Astrocyte of the hippocampus (primary cell): Measurements from ENCODE around the gene TSPAN6.
A peak's percentile ranks its signal among the peaks of the same experiment; 100 is the strongest.

Source experiments
- DNase-seq: peaks from one replicate; pipeline ENCODE4 v3.0.0; 2011; ENCODE audit warnings: low read depth, low spot score

Gene TSPAN6

GRCh38 chrX:100636321-100636991, at the start of gene TSPAN6:
Gene TSPAN6 (minus strand): TSS chrX:100636806. CDS start chrX:100636694, 112 bp downstream.
- peak; percentile 92 for DNase-seq

GRCh38 chrX:100685997-100686305, 49.3 kb upstream of the TSPAN6 start:
- DNase-seq, result no peak

GRCh38 chrX:100685284-100685996, 48.8 kb upstream of the TSPAN6 start:
- peak; percentile 80 for DNase-seq

GRCh38 chrX:100682939-100683338, 46.3 kb upstream of the TSPAN6 start:
- no peak for DNase-seq

- no peak for DNase-seq
Measured at GRCh38 chrX:100681599-100681998, 45.0 kb upstream of the TSPAN6 start.

GRCh38 chrX:100680756-100681155, 44.1 kb upstream of the TSPAN6 start:
- DNase-seq, result peak; percentile 8

GRCh38 chrX:100677611-100678181, 41.1 kb upstream of the TSPAN6 start:
- DNase-seq, result peak; percentile 63

GRCh38 chrX:100674705-100675104, 38.1 kb upstream of the TSPAN6 start:
- DNase-seq, result no peak

- DNase-seq, result peak; percentile 13
Measured at GRCh38 chrX:100673397-100673953, 36.9 kb upstream of the TSPAN6 start.

GRCh38 chrX:100672966-100673365, 36.4 kb upstream of the TSPAN6 start:
- DNase-seq, result no peak

- no peak for DNase-seq
Measured at GRCh38 chrX:100663642-100664041, 27.0 kb upstream of the TSPAN6 start.

GRCh38 chrX:100662796-100663195, 26.2 kb upstream of the TSPAN6 start:
- no peak for DNase-seq

GRCh38 chrX:100662170-100662569, 25.6 kb upstream of the TSPAN6 start:
- no peak for DNase-seq

- no peak for DNase-seq
Measured at GRCh38 chrX:100659431-100660137, 23.0 kb upstream of the TSPAN6 start.

GRCh38 chrX:100658941-100659381, 22.4 kb upstream of the TSPAN6 start:
- DNase-seq, result no peak

GRCh38 chrX:100654261-100654660, 17.7 kb upstream of the TSPAN6 start:
- DNase-seq, result peak; percentile 14

GRCh38 chrX:100652266-100652665, 15.7 kb upstream of the TSPAN6 start:
- no peak for DNase-seq

GRCh38 chrX:100650841-100651240, 14.2 kb upstream of the TSPAN6 start:
- no peak for DNase-seq

- DNase-seq, result peak; percentile 65
Measured at GRCh38 chrX:100649550-100650356, 13.1 kb upstream of the TSPAN6 start.

GRCh38 chrX:100648458-100649417, 12.1 kb upstream of the TSPAN6 start:
- peak; percentile 37 for DNase-seq
